Coronary artery (tissue), 2 donors: ENCODE data around the gene ELP5.

ENCODE experiments used
- DNase-seq: peaks from one replicate; pipeline ENCODE4 v3.0.0-alpha.2; 2017; ENCODE audit warnings: low spot score
- H3K27ac ChIP-seq, 2 donors: fragments of 200-600 bp; sonication (generic); one replicate each; pipeline ENCODE4 v1.5.1; 2016 to 2019
- H3K4me3 ChIP-seq: fragments of 200-600 bp; sonication (generic); 2 replicates; pipeline ENCODE4 v1.5.1; 2016; ENCODE audit warnings: mild to moderate bottlenecking, moderate library complexity
- CTCF ChIP-seq: fragments of 200-600 bp; sonication (generic); IDR thresholded peaks from one replicate; pipeline ENCODE4 v1.5.1; 2019; ENCODE audit warnings: antibody characterized with exemption

Gene ELP5

GRCh38 chr17:7249830-7250229, 2.2 kb upstream of the ELP5 start:
- no peak for TF ChIP-seq CTCF
- peak overlapping the region; percentile 95 for H3K4me3 ChIP-seq
- no peak overlapping the region for H3K27ac ChIP-seq
- DNase-seq, result no peak

- peak overlapping the region; percentile 99 for H3K27ac ChIP-seq
- no peak for DNase-seq
- no peak for TF ChIP-seq CTCF
- H3K4me3 ChIP-seq, result peak overlapping the region; percentile 95
These were observed 1.1 kb upstream of the ELP5 start for GRCh38 chr17:7250695-7251627.

- peak within 1 kb of the TSS; percentile 99 for H3K27ac ChIP-seq
- no peak for DNase-seq
- peak within 1 kb of the TSS; percentile 95 for H3K4me3 ChIP-seq
- no peak for TF ChIP-seq CTCF
These were observed 297 bp upstream of the ELP5 start, which contains the start of gene CTDNEP1 for GRCh38 chr17:7251661-7252175. Gene CTDNEP1 (minus strand): TSS chr17:7251734. CDS start chr17:7251296, 438 bp downstream.

- H3K27ac ChIP-seq, result peak overlapping the region; percentile 99
- peak overlapping the region; percentile 95 for H3K4me3 ChIP-seq
- no peak for DNase-seq
- TF ChIP-seq CTCF, result no peak
These were observed 1.1 kb downstream of the ELP5 start for GRCh38 chr17:7253082-7253481.

- Histone ChIP-seq H3K4me3 (no peak overlapping the region), H3K27ac (no peak overlapping the region)
- DNase-seq, result no peak
- TF ChIP-seq CTCF, result no peak
These were observed 2.5 kb downstream of the ELP5 start for GRCh38 chr17:7254511-7254910.

- TF ChIP-seq CTCF, result no peak
- H3K4me3 ChIP-seq, result no peak overlapping the region
- H3K27ac ChIP-seq, result no peak overlapping the region
- no peak for DNase-seq
These were observed 4.9 kb downstream of the ELP5 start for GRCh38 chr17:7256766-7257456.
